Small intestine (tissue), 7 donors: ENCODE measurements around the gene VTN. TPM values are rescaled to one million over a fixed set of nuclear protein-coding genes. Genes with fewer than 3 reads are reported as not detected.

Source experiments
- DNase-seq, 2 donors: peaks; one replicate each; pipeline versions ENCODE4 v3.0.0 to v3.0.0-alpha.2; 2013
- FAIRE-seq: peaks from 2 replicates; lab custom pipeline; 2012; peaks lifted over from hg19 to GRCh38; lab: Jason Lieb, UNC
- H3K27ac ChIP-seq, 3 donors: one replicate each; pipeline ENCODE4 v1.5.1; 2013; ENCODE audit warnings: low read length in 2 of 3, mild to moderate bottlenecking in 2 of 3, control low read depth in 1 of 3, inconsistent platforms in 1 of 3, low read depth in 1 of 3, moderate library complexity in 1 of 3
- H3K27me3 ChIP-seq, 3 donors: one replicate each; pipeline ENCODE4 v1.6.1; 2013; ENCODE audit warnings: low read length in 3 of 3, inconsistent platforms in 1 of 3; ENCODE audit not compliant: control insufficient read depth in 3 of 3, insufficient read depth in 3 of 3
- H3K36me3 ChIP-seq, 3 donors: one replicate each; pipeline ENCODE4 v1.6.1; 2013; ENCODE audit warnings: low read length in 3 of 3, inconsistent platforms in 1 of 3, low read depth in 1 of 3, mild to moderate bottlenecking in 1 of 3, moderate library complexity in 1 of 3; ENCODE audit not compliant: control insufficient read depth in 3 of 3, insufficient read depth in 2 of 3
- H3K4me1 ChIP-seq, 3 donors: one replicate each; pipeline ENCODE4 v1.6.1; 2013; ENCODE audit warnings: low read length in 2 of 3, inconsistent platforms in 1 of 3, low read depth in 1 of 3, mild to moderate bottlenecking in 1 of 3, moderate library complexity in 1 of 3; ENCODE audit not compliant: control insufficient read depth in 3 of 3, insufficient read depth in 2 of 3
- H3K4me3 ChIP-seq, 3 donors: one replicate each; pipeline ENCODE4 v1.5.1; 2013; ENCODE audit warnings: low read length in 3 of 3, control low read depth in 1 of 3, inconsistent platforms in 1 of 3, low read depth in 1 of 3, mild to moderate bottlenecking in 1 of 3, moderate library complexity in 1 of 3
- H3K9me3 ChIP-seq, 2 donors: one replicate each; pipeline ENCODE4 v1.6.1; 2013; ENCODE audit warnings: low read depth in 1 of 2, low read length in 1 of 2; ENCODE audit not compliant: control insufficient read depth in 2 of 2, insufficient read depth in 1 of 2
- WGBS, 3 donors: extraction: QIAGEN DNeasy Blood & Tissue Kit; methylation state at CpG; one replicate each; pipeline ENCODE4 v1.1.7; 2013; 5-methylcytosine and 5-hydroxymethylcytosine counted together
- polyA plus RNA-seq, 4 donors: library from polyadenylated mRNA; stranded (reverse) in 3 of 4; unstranded in 1 of 4; fragments of 200-250 nt in 3 of 4; fragments of 120-200 nt in 1 of 4; gene quantifications; one replicate each; pipeline versions ENCODE4 v1.2.1 to v1.2.3, GENCODE V29; 2013
- donor health status: healthy with polysubstance abuse.
- donor health status: control.
- donor health status: control.
- donor health status: Bipolar disorder and iron deficiency.
- donor health status: healthy.

Gene VTN
- polyA plus RNA-seq, 4 donors, result 1.3 to 20.9 (median 2.2) TPM

- peak overlapping the region in 2 of 3 donors; percentile 71 to 80 for H3K4me3 ChIP-seq
- H3K36me3 ChIP-seq, result peaks cover 0 to 32% (median 0%) of the 10 kb centered on the region in 3 donors
- peaks cover 0 to 45% (median 3%) of the 10 kb centered on the region in 3 donors for H3K4me1 ChIP-seq
- H3K27ac ChIP-seq, result peak overlapping the region in 2 of 3 donors; percentile 79 to 89
- no peaks in the 10 kb centered on the region for H3K27me3 ChIP-seq
- 14 to 25% (median 16%) methylated on average over 9 of the region's 9 CpGs for WGBS, 3 donors
- no peak for DNase-seq
- no peak for FAIRE-seq
- H3K9me3 ChIP-seq, result no peaks in the 10 kb centered on the region
Observed at GRCh38 chr17:28406473-28406814, 36.3 kb upstream of the VTN start.

- peak; percentile 81 to 82 for DNase-seq
- WGBS, 3 donors, result 0 to 2% (median 1%) methylated on average over 57 to 70 of the region's 70 CpGs
- Histone ChIP-seq H3K4me3 (peak within 1 kb of the TSS; percentile 40 to 80 (median 71)), H3K9me3 (no peaks in the 10 kb centered on the region), H3K27ac (peak within 1 kb of the TSS in 2 of 3 donors; percentile 79 to 89), H3K27me3 (no peaks in the 10 kb centered on the region), H3K36me3 (peaks cover 0 to 32% (median 0%) of the 10 kb centered on the region in 3 donors), H3K4me1 (peaks cover 0 to 45% (median 3%) of the 10 kb centered on the region in 3 donors)
- FAIRE-seq, result no peak
Observed at GRCh38 chr17:28405632-28406472, 35.7 kb upstream of the VTN start, which contains the start of gene SLC46A1. Gene SLC46A1, minus strand, starts transcription at chr17:28406212. Its CDS starts 98 bp downstream, at chr17:28406114.

DNA sequence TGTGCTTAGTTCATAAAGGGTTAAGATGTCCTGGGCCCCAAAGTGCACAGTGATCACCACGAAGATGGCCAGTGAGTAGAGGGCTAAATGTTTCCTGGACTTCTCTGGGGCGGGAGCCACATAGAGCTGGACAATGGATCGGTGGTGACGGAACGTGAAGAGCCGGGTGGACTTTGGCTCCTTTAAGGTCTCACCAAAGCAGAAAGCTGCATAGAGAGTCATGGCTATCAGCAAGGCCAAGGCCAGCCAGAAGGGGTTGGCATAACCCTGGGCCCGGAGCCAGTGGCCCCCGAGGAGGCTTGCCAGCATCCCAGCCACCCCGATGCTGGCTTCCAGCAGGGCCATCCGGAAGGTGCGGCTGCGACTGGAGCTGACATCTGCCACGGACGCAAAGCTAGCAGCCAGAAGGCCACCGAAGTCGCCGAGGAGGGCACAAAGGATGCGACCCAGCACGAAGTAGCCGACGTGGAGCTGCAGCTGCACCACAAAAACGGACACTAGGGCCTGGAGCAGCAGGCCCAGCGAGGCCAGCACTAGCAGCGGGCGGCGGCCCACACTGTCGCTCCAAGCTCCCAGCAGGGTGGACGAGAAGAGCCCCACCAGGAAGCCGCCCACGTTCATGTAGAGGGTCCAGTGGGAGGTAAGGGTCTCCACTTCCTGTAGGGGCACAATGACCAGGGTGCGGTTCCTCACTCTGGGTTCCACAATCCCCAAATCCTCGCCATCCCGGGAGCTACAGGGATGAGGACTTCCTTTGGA is 34.9 kb upstream of the VTN start:
- peak overlapping the region in 2 of 3 donors; percentile 79 to 89 for H3K27ac ChIP-seq
- H3K4me1 ChIP-seq, result peaks cover 0 to 45% (median 3%) of the 10 kb centered on the region in 3 donors
- FAIRE-seq (no peak), DNase-seq (peak; percentile 57 to 79)
- H3K27me3 ChIP-seq, result no peaks in the 10 kb centered on the region
- H3K9me3 ChIP-seq, result no peaks in the 10 kb centered on the region
- H3K4me3 ChIP-seq, result peak overlapping the region in 2 of 3 donors; percentile 71 to 80
- WGBS, 3 donors, result 23 to 51% (median 39%) methylated on average over 33 of the region's 33 CpGs
- peaks cover 0 to 40% (median 5%) of the 10 kb centered on the region in 3 donors for H3K36me3 ChIP-seq

DNA sequence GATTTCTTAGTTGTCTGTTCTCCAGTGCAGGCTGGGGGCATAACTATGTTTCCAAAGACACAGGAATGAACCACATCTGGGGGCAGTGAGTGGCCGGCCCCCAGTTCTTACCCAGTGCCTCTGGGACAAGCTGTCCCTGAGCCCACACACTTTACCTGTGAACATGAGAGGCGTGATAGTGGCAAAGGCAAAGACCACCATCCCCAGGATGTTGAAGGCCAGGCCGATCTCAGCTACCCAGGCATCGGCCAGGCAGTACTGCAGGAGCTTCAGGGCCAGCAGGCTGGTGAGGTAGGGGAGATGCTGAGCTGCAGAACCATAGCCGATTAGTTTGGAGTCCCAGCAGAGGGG is 34.3 kb upstream of the VTN start:
- WGBS, 3 donors, result 59 to 87% (median 59%) methylated on average over 5 of the region's 5 CpGs
- FAIRE-seq, result no peak
- peak overlapping the region in 2 of 3 donors; percentile 71 to 80 for H3K4me3 ChIP-seq

GRCh38 chr17:28404007-28404406 is 33.9 kb upstream of the VTN start:
- FAIRE-seq (no peak), DNase-seq (peak; percentile 50 to 76)
- WGBS, 3 donors, result 23 to 53% (median 32%) methylated on average over 2 of the region's 2 CpGs
- peaks cover 2 to 50% (median 5%) of the 10 kb centered on the region in 3 donors for H3K36me3 ChIP-seq
- peak overlapping the region in 2 of 3 donors; percentile 71 to 80 for H3K4me3 ChIP-seq
- H3K4me1 ChIP-seq, result peaks cover 0 to 51% (median 3%) of the 10 kb centered on the region in 3 donors
- no peaks in the 10 kb centered on the region for H3K27me3 ChIP-seq
- no peaks in the 10 kb centered on the region for H3K9me3 ChIP-seq
- peak overlapping the region in 2 of 3 donors; percentile 28 to 79 for H3K27ac ChIP-seq

More for the DNA sequence above, 34.3 kb upstream of the VTN start:
- H3K36me3 ChIP-seq, result peaks cover 0 to 46% (median 5%) of the 10 kb centered on the region in 3 donors
- H3K9me3 ChIP-seq, result no peaks in the 10 kb centered on the region
- no peaks in the 10 kb centered on the region for H3K27me3 ChIP-seq
- peak overlapping the region in 2 of 3 donors; percentile 77 to 79 for H3K27ac ChIP-seq
- peaks cover 0 to 47% (median 3%) of the 10 kb centered on the region in 3 donors for H3K4me1 ChIP-seq
- DNase-seq, result no peak

- peaks cover 2 to 62% (median 5%) of the 10 kb centered on the region in 3 donors for H3K36me3 ChIP-seq
- H3K27me3 ChIP-seq, result no peaks in the 10 kb centered on the region
- peak overlapping the region in 1 of 3 donors; percentile 80 for H3K4me3 ChIP-seq
- 66 to 87% (median 78%) methylated on average over 6 of the region's 6 CpGs for WGBS, 3 donors
- DNase-seq, result no peak
- peak overlapping the region in 1 of 3 donors; percentile 9 for H3K27ac ChIP-seq
- H3K9me3 ChIP-seq, result no peaks in the 10 kb centered on the region
- FAIRE-seq, result no peak
- H3K4me1 ChIP-seq, result peaks cover 0 to 52% (median 3%) of the 10 kb centered on the region in 3 donors
Observed at GRCh38 chr17:28402844-28403243, 32.7 kb upstream of the VTN start.

DNA sequence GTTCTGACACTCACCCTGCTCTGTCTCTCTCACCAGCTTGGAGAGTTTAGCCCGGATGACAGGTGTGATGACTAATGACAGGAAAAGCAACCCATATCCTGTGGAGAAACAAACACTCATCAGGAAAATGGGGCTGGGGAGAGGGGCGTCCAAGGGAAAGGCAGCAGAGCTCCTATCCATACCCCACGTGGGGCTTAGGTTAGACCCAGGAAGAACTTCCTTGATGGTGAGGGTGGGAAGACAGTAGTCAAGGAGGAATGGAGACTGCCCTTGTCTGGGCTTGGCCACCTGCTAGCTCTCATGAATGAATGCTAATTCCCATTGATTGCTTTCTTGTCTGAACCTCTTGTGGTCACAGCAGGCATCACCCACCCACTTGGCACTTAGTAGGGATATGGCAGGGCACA is 32.1 kb upstream of the VTN start:
- DNase-seq, result no peak
- no peak overlapping the region for H3K27ac ChIP-seq
- WGBS, 3 donors, result 34 to 45% (median 43%) methylated on average over 3 of the region's 3 CpGs
- no peak overlapping the region for H3K4me3 ChIP-seq
- no peak for FAIRE-seq
- no peaks in the 10 kb centered on the region for H3K27me3 ChIP-seq
- peaks cover 0 to 52% (median 3%) of the 10 kb centered on the region in 3 donors for H3K4me1 ChIP-seq
- peaks cover 2 to 68% (median 5%) of the 10 kb centered on the region in 3 donors for H3K36me3 ChIP-seq
- H3K9me3 ChIP-seq, result no peaks in the 10 kb centered on the region

- Histone ChIP-seq H3K27ac (no peak overlapping the region), H3K4me1 (peaks cover 0 to 61% (median 0%) of the 10 kb centered on the region in 3 donors), H3K4me3 (no peak overlapping the region), H3K9me3 (no peaks in the 10 kb centered on the region), H3K27me3 (no peaks in the 10 kb centered on the region), H3K36me3 (peaks cover 2 to 87% (median 5%) of the 10 kb centered on the region in 3 donors)
- WGBS, 3 donors, result 94 to 97% (median 97%) methylated on average over 4 of the region's 4 CpGs
- FAIRE-seq (no peak), DNase-seq (no peak)
Observed at GRCh38 chr17:28399808-28400207, 29.7 kb upstream of the VTN start.
